GM12892 (cell line): ENCODE data around the gene NR2C2.

Experiments used
- POLR2AphosphoS5 ChIP-seq: IDR thresholded peaks from 2 replicates; pipeline ENCODE4 v1.6.1; 2011; ENCODE audit warnings: low read depth, low read length, control low read depth
- TAF1 ChIP-seq: IDR thresholded peaks from 2 replicates; pipeline ENCODE4 v1.6.1; 2011; ENCODE audit warnings: low read depth, mild to moderate bottlenecking, control low read depth, low read length, borderline replicate concordance

GRCh38 chr3:14929310-14930074 lies 17.9 kb upstream of the NR2C2 start:
- TF ChIP-seq POLR2AphosphoS5 (no peak), TAF1 (no peak)
